Gastroesophageal sphincter (tissue), 4 donors: ENCODE measurements around the gene SHISA6. TPM values are rescaled to one million over a fixed set of nuclear protein-coding genes. Genes with fewer than 3 reads are reported as not detected.

ENCODE experiments used
- ATAC-seq: fragments of 150-250 bp; one replicate; pipeline ENCODE4 v1.9.1; 2016; ENCODE audit warnings: mild to moderate bottlenecking, moderate library complexity
- H3K27ac ChIP-seq, 4 donors: fragments of 200-600 bp; sonication (generic) in 3 of 4; 1 replicate in 3 of 4; 2 replicates in 1 of 4; pipeline ENCODE4 v1.5.1; 2016 to 2019
- H3K27me3 ChIP-seq: fragments of 200-600 bp; sonication (generic); one replicate; pipeline ENCODE4 v1.5.1; 2019
- H3K36me3 ChIP-seq, 2 donors: fragments of 200-600 bp; sonication (generic); one replicate each; pipeline ENCODE4 v1.5.1; 2019; ENCODE audit warnings: control low read depth in 1 of 2
- H3K4me1 ChIP-seq, 3 donors: fragments of 200-600 bp; sonication (generic); 1 replicate in 2 of 3; 2 replicates in 1 of 3; pipeline ENCODE4 v1.5.1; 2016 to 2019; ENCODE audit warnings: control low read depth in 2 of 3
- H3K4me3 ChIP-seq, 2 donors: fragments of 200-600 bp; sonication (generic); one replicate each; pipeline ENCODE4 v1.5.1; 2019; ENCODE audit warnings: mild to moderate bottlenecking in 1 of 2, moderate library complexity in 1 of 2
- H3K9me3 ChIP-seq, 3 donors: fragments of 200-600 bp; sonication (generic); one replicate each; pipeline ENCODE4 v1.5.1; 2017 to 2019; ENCODE audit warnings: control low read depth in 2 of 3
- CTCF ChIP-seq, 4 experiments: fragments of 200-600 bp in 2 of 4; fragments of 450-650 bp in 2 of 4; sonication (generic) in 1 of 4; IDR thresholded peaks; one replicate each; pipeline ENCODE4 v1.5.1; 2017 to 2019; ENCODE audit warnings: antibody characterized with exemption in 4 of 4, mild to moderate bottlenecking in 2 of 4, moderate library complexity in 2 of 4
- EP300 ChIP-seq: sonication (generic); formaldehyde crosslinking; IDR thresholded peaks from one replicate; pipeline ENCODE4 v1.6.1; 2017; ENCODE audit warnings: antibody characterized with exemption, mild to moderate bottlenecking
- POLR2A ChIP-seq, 2 donors: fragments of 450-650 bp; IDR thresholded peaks; one replicate each; pipeline ENCODE4 v1.6.1; 2017; ENCODE audit warnings: antibody characterized with exemption in 2 of 2, mild to moderate bottlenecking in 2 of 2, moderate library complexity in 1 of 2
- POLR2AphosphoS5 ChIP-seq: sonication (generic); formaldehyde crosslinking; IDR thresholded peaks from one replicate; pipeline ENCODE4 v1.6.1; 2017; ENCODE audit warnings: antibody characterized with exemption
- WGBS, 2 donors: methylation state at CpG; one replicate each; pipeline ENCODE4 v1.1.5; 2018; ENCODE audit warnings: low coverage in 1 of 2; 5-methylcytosine and 5-hydroxymethylcytosine counted together
- total RNA-seq, 4 donors: library from RNA; depleted of rRNA; stranded (reverse); fragments of >200 nt; gene quantifications; one replicate each; pipeline ENCODE4 v1.1.0, GENCODE V29; 2016

Gene SHISA6
- total RNA-seq, 4 donors from 2014 or later = 0.31 to 1.5 (median 0.90) TPM

GRCh38 chr17:11363565-11364117, 122.6 kb downstream of the SHISA6 start:
- no peak for TF ChIP-seq POLR2AphosphoS5
- TF ChIP-seq EP300 = no peak
- no peak for TF ChIP-seq CTCF (IDR thresholded peaks at IDR 0.05)
- TF ChIP-seq POLR2A (IDR thresholded peaks at IDR 0.05) = no peak
- WGBS, 2 donors = 45% methylated on average over 1 to 5 of the region's 5 CpGs
- no peak overlapping the region for H3K27ac ChIP-seq
- no peak overlapping the region for H3K4me3 ChIP-seq
- H3K9me3 ChIP-seq = no peaks in the 10 kb centered on the region
- no peaks in the 10 kb centered on the region for H3K4me1 ChIP-seq
- H3K36me3 ChIP-seq = no peaks in the 10 kb centered on the region
- no peaks in the 10 kb centered on the region for H3K27me3 ChIP-seq
- ATAC-seq = no peak

- H3K27me3 ChIP-seq = no peaks in the 10 kb centered on the region
- no peak overlapping the region for H3K4me3 ChIP-seq
- H3K4me1 ChIP-seq = no peaks in the 10 kb centered on the region
- WGBS, 2 donors = 52 to 60% methylated on average over 1 to 4 of the region's 4 CpGs
- no peak overlapping the region for H3K27ac ChIP-seq
- H3K9me3 ChIP-seq = no peaks in the 10 kb centered on the region
- no peaks in the 10 kb centered on the region for H3K36me3 ChIP-seq
- no peak for ATAC-seq
- TF ChIP-seq CTCF (IDR thresholded peaks at IDR 0.05) (no peak), EP300 (no peak), POLR2AphosphoS5 (no peak), POLR2A (IDR thresholded peaks at IDR 0.05) (no peak)
These were observed 125.3 kb downstream of the SHISA6 start for GRCh38 chr17:11366272-11366850.

DNA sequence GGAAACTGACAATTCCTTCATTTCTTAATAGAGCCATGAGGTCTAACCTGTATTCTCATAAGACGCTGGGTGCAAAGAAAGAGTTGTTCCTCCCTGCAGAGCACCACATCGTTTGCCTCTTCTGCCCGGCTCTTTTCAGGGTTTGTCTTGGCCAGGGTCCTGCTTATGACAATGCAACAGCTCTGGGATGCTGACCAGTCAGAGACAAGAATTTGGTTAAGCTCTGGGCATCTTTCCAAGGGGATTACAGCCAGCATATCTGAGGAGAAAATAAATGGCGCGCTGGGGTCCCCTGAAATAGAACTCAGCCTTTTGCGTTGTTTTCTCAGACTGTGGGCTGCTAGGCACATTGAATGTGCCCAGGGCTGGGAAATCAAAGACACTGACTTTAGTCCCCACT, 128.6 kb downstream of the SHISA6 start:
- no peak for ATAC-seq
- WGBS, 2 donors = 2 to 35% methylated on average over 5 to 6 of the region's 6 CpGs
- TF ChIP-seq POLR2AphosphoS5 (no peak), CTCF (IDR thresholded peaks at IDR 0.05) (no peak), EP300 (no peak), POLR2A (IDR thresholded peaks at IDR 0.05) (no peak)

GRCh38 chr17:11372692-11373091, 131.7 kb downstream of the SHISA6 start:
- no peaks in the 10 kb centered on the region for H3K36me3 ChIP-seq
- 62 to 87% methylated on average over 3 of the region's 3 CpGs for WGBS, 2 donors
- H3K9me3 ChIP-seq = no peaks in the 10 kb centered on the region
- no peak for TF ChIP-seq POLR2A (IDR thresholded peaks at IDR 0.05)
- no peak for TF ChIP-seq EP300
- TF ChIP-seq CTCF (IDR thresholded peaks at IDR 0.05) = no peak
- TF ChIP-seq POLR2AphosphoS5 = no peak
- peaks cover 3% of the 10 kb centered on the region for H3K27me3 ChIP-seq
- no peaks in the 10 kb centered on the region for H3K4me1 ChIP-seq
- ATAC-seq = no peak
- H3K27ac ChIP-seq = no peak overlapping the region
- H3K4me3 ChIP-seq = no peak overlapping the region

More for the DNA sequence above, 128.6 kb downstream of the SHISA6 start:
- Histone ChIP-seq H3K9me3 (no peaks in the 10 kb centered on the region), H3K4me3 (no peak overlapping the region), H3K27me3 (no peaks in the 10 kb centered on the region), H3K27ac (no peak overlapping the region), H3K36me3 (no peaks in the 10 kb centered on the region), H3K4me1 (no peaks in the 10 kb centered on the region)

DNA sequence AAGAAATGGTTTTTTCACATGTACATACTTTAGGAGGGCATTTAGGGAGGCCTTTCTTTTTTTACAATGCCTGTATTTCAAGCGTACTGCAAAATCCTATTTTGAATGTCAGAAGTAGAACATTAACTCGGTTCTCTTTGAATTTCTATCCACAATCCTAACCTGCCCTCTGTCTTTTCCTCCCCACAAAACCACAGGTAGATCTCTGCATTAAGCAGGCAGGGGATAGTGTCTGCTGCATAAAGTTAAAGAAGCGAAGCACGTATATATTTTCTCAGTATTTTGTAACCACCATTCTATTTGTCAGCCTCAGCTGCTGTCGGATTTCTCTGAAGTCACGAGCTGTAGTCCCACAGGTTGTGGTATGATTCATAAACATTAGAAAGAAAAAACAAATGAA, 137.5 kb downstream of the SHISA6 start:
- no peaks in the 10 kb centered on the region for H3K9me3 ChIP-seq
- no peaks in the 10 kb centered on the region for H3K36me3 ChIP-seq
- WGBS, 2 donors = 81 to 82% methylated on average over 6 of the region's 6 CpGs
- no peak overlapping the region for H3K27ac ChIP-seq
- no peak for ATAC-seq
- H3K27me3 ChIP-seq = peaks cover 3% of the 10 kb centered on the region
- TF ChIP-seq POLR2A (IDR thresholded peaks at IDR 0.05) (no peak), CTCF (IDR thresholded peaks at IDR 0.05) (no peak), EP300 (no peak), POLR2AphosphoS5 (no peak)
- H3K4me1 ChIP-seq = no peaks in the 10 kb centered on the region
- no peak overlapping the region for H3K4me3 ChIP-seq
